Measurements from ENCODE around the gene PRR14.

DNA sequence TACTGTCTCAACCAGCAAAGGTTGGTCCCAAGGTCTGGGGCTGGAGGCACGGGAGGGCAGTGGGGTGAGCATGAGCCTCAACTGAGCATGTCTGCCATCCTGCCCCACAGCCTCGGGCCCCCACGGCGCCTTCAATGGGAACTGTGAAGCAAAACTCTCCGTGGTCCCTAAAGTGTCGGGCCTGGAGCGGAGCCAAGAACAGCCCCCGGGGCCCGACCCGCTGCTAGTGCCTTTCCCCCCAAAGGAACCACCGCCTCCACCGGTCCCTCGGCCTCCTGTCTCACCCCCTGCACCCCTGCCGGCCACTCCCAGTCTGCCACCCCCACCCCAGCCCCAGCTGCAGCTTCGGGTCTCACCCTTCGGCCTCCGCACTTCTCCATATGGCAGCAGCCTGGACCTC, 11.7 kb downstream of the PRR14 start:
- TF ChIP-seq, protein P1, sequence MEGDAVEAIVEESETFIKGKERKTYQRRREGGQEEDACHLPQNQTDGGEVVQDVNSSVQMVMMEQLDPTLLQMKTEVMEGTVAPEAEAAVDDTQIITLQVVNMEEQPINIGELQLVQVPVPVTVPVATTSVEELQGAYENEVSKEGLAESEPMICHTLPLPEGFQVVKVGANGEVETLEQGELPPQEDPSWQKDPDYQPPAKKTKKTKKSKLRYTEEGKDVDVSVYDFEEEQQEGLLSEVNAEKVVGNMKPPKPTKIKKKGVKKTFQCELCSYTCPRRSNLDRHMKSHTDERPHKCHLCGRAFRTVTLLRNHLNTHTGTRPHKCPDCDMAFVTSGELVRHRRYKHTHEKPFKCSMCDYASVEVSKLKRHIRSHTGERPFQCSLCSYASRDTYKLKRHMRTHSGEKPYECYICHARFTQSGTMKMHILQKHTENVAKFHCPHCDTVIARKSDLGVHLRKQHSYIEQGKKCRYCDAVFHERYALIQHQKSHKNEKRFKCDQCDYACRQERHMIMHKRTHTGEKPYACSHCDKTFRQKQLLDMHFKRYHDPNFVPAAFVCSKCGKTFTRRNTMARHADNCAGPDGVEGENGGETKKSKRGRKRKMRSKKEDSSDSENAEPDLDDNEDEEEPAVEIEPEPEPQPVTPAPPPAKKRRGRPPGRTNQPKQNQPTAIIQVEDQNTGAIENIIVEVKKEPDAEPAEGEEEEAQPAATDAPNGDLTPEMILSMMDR (IDR thresholded peaks at IDR 0.05) = no peak
- TF ChIP-seq POLR2AphosphoS5 (IDR thresholded peaks at IDR 0.05) = no peak
- no peak for TF ChIP-seq EP300 (IDR thresholded peaks at IDR 0.05)

All from gastroesophageal sphincter (tissue), 3 donors.